Small intestine (tissue), 7 donors: ENCODE results near the gene CACNA2D3. TPM values are rescaled to one million over a fixed set of nuclear protein-coding genes. Genes with fewer than 3 reads are reported as not detected.
A peak's percentile ranks its signal among the peaks of the same experiment; 100 is the strongest.

Experiments used
- DNase-seq, 2 donors: peaks; one replicate each; pipeline versions ENCODE4 v3.0.0 to v3.0.0-alpha.2; 2013
- FAIRE-seq: peaks from 2 replicates; lab custom pipeline; 2012; peaks lifted over from hg19 to GRCh38; lab: Jason Lieb, UNC
- H3K27ac ChIP-seq, 3 donors: one replicate each; pipeline ENCODE4 v1.5.1; 2013; ENCODE audit warnings: low read length in 2 of 3, mild to moderate bottlenecking in 2 of 3, control low read depth in 1 of 3, inconsistent platforms in 1 of 3, low read depth in 1 of 3, moderate library complexity in 1 of 3
- H3K27me3 ChIP-seq, 3 donors: one replicate each; pipeline ENCODE4 v1.6.1; 2013; ENCODE audit warnings: low read length in 3 of 3, inconsistent platforms in 1 of 3; ENCODE audit not compliant: control insufficient read depth in 3 of 3, insufficient read depth in 3 of 3
- H3K36me3 ChIP-seq, 3 donors: one replicate each; pipeline ENCODE4 v1.6.1; 2013; ENCODE audit warnings: low read length in 3 of 3, inconsistent platforms in 1 of 3, low read depth in 1 of 3, mild to moderate bottlenecking in 1 of 3, moderate library complexity in 1 of 3; ENCODE audit not compliant: control insufficient read depth in 3 of 3, insufficient read depth in 2 of 3
- H3K4me1 ChIP-seq, 3 donors: one replicate each; pipeline ENCODE4 v1.6.1; 2013; ENCODE audit warnings: low read length in 2 of 3, inconsistent platforms in 1 of 3, low read depth in 1 of 3, mild to moderate bottlenecking in 1 of 3, moderate library complexity in 1 of 3; ENCODE audit not compliant: control insufficient read depth in 3 of 3, insufficient read depth in 2 of 3
- H3K4me3 ChIP-seq, 3 donors: one replicate each; pipeline ENCODE4 v1.5.1; 2013; ENCODE audit warnings: low read length in 3 of 3, control low read depth in 1 of 3, inconsistent platforms in 1 of 3, low read depth in 1 of 3, mild to moderate bottlenecking in 1 of 3, moderate library complexity in 1 of 3
- H3K9me3 ChIP-seq, 2 donors: one replicate each; pipeline ENCODE4 v1.6.1; 2013; ENCODE audit warnings: low read depth in 1 of 2, low read length in 1 of 2; ENCODE audit not compliant: control insufficient read depth in 2 of 2, insufficient read depth in 1 of 2
- WGBS, 3 donors: extraction: QIAGEN DNeasy Blood & Tissue Kit; methylation state at CpG; one replicate each; pipeline ENCODE4 v1.1.7; 2013; 5-methylcytosine and 5-hydroxymethylcytosine counted together
- polyA plus RNA-seq, 4 donors: library from polyadenylated mRNA; stranded (reverse) in 3 of 4; unstranded in 1 of 4; fragments of 200-250 nt in 3 of 4; fragments of 120-200 nt in 1 of 4; gene quantifications; one replicate each; pipeline versions ENCODE4 v1.2.1 to v1.2.3, GENCODE V29; 2013
- donor health status: healthy with polysubstance abuse.
- donor health status: control.
- donor health status: control.
- donor health status: Bipolar disorder and iron deficiency.
- donor health status: healthy.

CACNA2D3 gene
- polyA plus RNA-seq, 4 donors: 0.27 to 0.61 TPM; not detected in 2

- H3K36me3 ChIP-seq: no peaks in the 10 kb centered on the region
- H3K4me3 ChIP-seq: no peak overlapping the region
- H3K27me3 ChIP-seq: peaks cover 0 to 3% (median 0%) of the 10 kb centered on the region in 3 donors
- no peaks in the 10 kb centered on the region for H3K4me1 ChIP-seq
- no peaks in the 10 kb centered on the region for H3K9me3 ChIP-seq
- WGBS, 3 donors: 85 to 88% (median 88%) methylated on average over 3 of the region's 3 CpGs
- H3K27ac ChIP-seq: no peak overlapping the region
- DNase-seq (no peak), FAIRE-seq (no peak)
Measured at GRCh38 chr3:54132685-54133084, 10.3 kb downstream of the CACNA2D3 start.

- Histone ChIP-seq H3K9me3 (no peaks in the 10 kb centered on the region), H3K4me3 (no peak overlapping the region), H3K27me3 (peaks cover 0 to 3% (median 2%) of the 10 kb centered on the region in 3 donors), H3K27ac (no peak overlapping the region), H3K4me1 (no peaks in the 10 kb centered on the region), H3K36me3 (no peaks in the 10 kb centered on the region)
- DNase-seq (no peak), FAIRE-seq (no peak)
- WGBS, 3 donors: 56 to 64% (median 62%) methylated on average over 5 of the region's 5 CpGs
Measured at GRCh38 chr3:54133196-54133595, 10.8 kb downstream of the CACNA2D3 start.

- Histone ChIP-seq H3K27me3 (peaks cover 0 to 3% (median 2%) of the 10 kb centered on the region in 3 donors), H3K4me3 (no peak overlapping the region), H3K36me3 (no peaks in the 10 kb centered on the region), H3K4me1 (no peaks in the 10 kb centered on the region), H3K27ac (no peak overlapping the region), H3K9me3 (no peaks in the 10 kb centered on the region)
- DNase-seq (no peak), FAIRE-seq (no peak)
- WGBS, 3 donors: 66 to 68% (median 66%) methylated on average over 8 of the region's 8 CpGs
Measured at GRCh38 chr3:54134155-54134554, 11.8 kb downstream of the CACNA2D3 start.

GRCh38 chr3:54134713-54135112 lies 12.4 kb downstream of the CACNA2D3 start:
- peaks cover 0 to 3% (median 2%) of the 10 kb centered on the region in 3 donors for H3K27me3 ChIP-seq
- DNase-seq: no peak
- no peaks in the 10 kb centered on the region for H3K9me3 ChIP-seq
- H3K36me3 ChIP-seq: no peaks in the 10 kb centered on the region
- no peaks in the 10 kb centered on the region for H3K4me1 ChIP-seq
- 85 to 87% (median 86%) methylated on average over 12 of the region's 12 CpGs for WGBS, 3 donors
- no peak overlapping the region for H3K4me3 ChIP-seq
- FAIRE-seq: no peak
- H3K27ac ChIP-seq: no peak overlapping the region

GRCh38 chr3:54137311-54137710 lies 15.0 kb downstream of the CACNA2D3 start:
- 65 to 69% (median 66%) methylated on average over 5 of the region's 5 CpGs for WGBS, 3 donors
- no peak overlapping the region for H3K27ac ChIP-seq
- peaks cover 0 to 3% (median 2%) of the 10 kb centered on the region in 3 donors for H3K27me3 ChIP-seq

GRCh38 chr3:54138937-54139547 lies 16.7 kb downstream of the CACNA2D3 start:
- Histone ChIP-seq H3K27ac (no peak overlapping the region), H3K27me3 (peaks cover 0 to 3% (median 2%) of the 10 kb centered on the region in 3 donors), H3K4me3 (no peak overlapping the region), H3K4me1 (no peaks in the 10 kb centered on the region), H3K9me3 (no peaks in the 10 kb centered on the region), H3K36me3 (no peaks in the 10 kb centered on the region)
- DNase-seq (peak in 1 of 2 donors; percentile 20), FAIRE-seq (no peak)
- WGBS, 3 donors: 41 to 56% (median 47%) methylated on average over 9 of the region's 9 CpGs

More at GRCh38 chr3:54137311-54137710, 15.0 kb downstream of the CACNA2D3 start:
- no peak overlapping the region for H3K4me3 ChIP-seq
- H3K36me3 ChIP-seq: no peaks in the 10 kb centered on the region
- FAIRE-seq (no peak), DNase-seq (no peak)
- H3K9me3 ChIP-seq: no peaks in the 10 kb centered on the region
- no peaks in the 10 kb centered on the region for H3K4me1 ChIP-seq

- 68 to 76% (median 72%) methylated on average over 4 of the region's 4 CpGs for WGBS, 3 donors
- no peaks in the 10 kb centered on the region for H3K4me1 ChIP-seq
- no peaks in the 10 kb centered on the region for H3K9me3 ChIP-seq
- H3K4me3 ChIP-seq: no peak overlapping the region
- DNase-seq (no peak), FAIRE-seq (no peak)
- no peak overlapping the region for H3K27ac ChIP-seq
- H3K36me3 ChIP-seq: no peaks in the 10 kb centered on the region
- H3K27me3 ChIP-seq: peaks cover 0 to 3% (median 2%) of the 10 kb centered on the region in 3 donors
Measured at GRCh38 chr3:54139630-54140029, 17.3 kb downstream of the CACNA2D3 start.

GRCh38 chr3:54144284-54144683 lies 21.9 kb downstream of the CACNA2D3 start:
- DNase-seq: no peak

More at GRCh38 chr3:54144284-54144683, 21.9 kb downstream of the CACNA2D3 start:
- Histone ChIP-seq H3K27me3 (peaks cover 0 to 3% (median 0%) of the 10 kb centered on the region in 3 donors), H3K4me3 (no peak overlapping the region), H3K27ac (no peak overlapping the region), H3K9me3 (no peaks in the 10 kb centered on the region), H3K4me1 (no peaks in the 10 kb centered on the region), H3K36me3 (no peaks in the 10 kb centered on the region)
- 83 to 86% (median 84%) methylated on average over 2 of the region's 2 CpGs for WGBS, 3 donors
- FAIRE-seq: no peak
